Measurements from ENCODE around the gene TP53BP1. TPM values are rescaled to one million over a fixed set of nuclear protein-coding genes. Genes with fewer than 3 reads are reported as not detected.

TP53BP1 gene
- total and polyA plus RNA-seq, 11 donors, result 7.4 to 34.4 (median 27.4) TPM

DNA sequence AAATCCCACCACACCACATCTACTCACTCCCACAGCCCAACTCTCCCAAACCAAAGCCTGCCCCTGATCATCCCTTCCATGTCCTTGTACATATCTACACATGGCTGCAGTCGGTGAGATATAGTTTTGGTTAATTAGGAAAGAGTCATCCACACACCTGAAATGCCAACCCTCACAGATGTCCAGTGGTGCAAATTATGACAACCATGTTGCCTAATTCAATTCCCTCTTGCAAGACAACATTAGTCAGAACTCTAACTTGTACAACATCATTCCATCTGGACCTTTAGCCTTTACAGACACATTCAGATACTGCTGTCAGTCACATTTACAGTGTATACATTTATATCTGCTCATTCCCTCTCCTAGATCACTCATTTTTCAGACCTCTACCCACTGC is 80.9 kb downstream of the TP53BP1 start:
- 87 to 98% (median 92%) methylated on average over 1 of the region's 1 CpG for WGBS, 4 donors
- DNase-seq (no peak), ATAC-seq (no peak)
- no peak overlapping the region for H3K4me3 ChIP-seq
- H3K4me1 ChIP-seq, result no peaks in the 10 kb centered on the region
- no peaks in the 10 kb centered on the region for H3K9me3 ChIP-seq
- peaks cover 0 to 100% (median 94%) of the 10 kb centered on the region in 9 donors for H3K36me3 ChIP-seq
- TF ChIP-seq POLR2A (IDR thresholded peaks at IDR 0.05), result no peak
- no peak overlapping the region for H3K27ac ChIP-seq
- no peaks in the 10 kb centered on the region for H3K27me3 ChIP-seq
- intact Hi-C loops (cut with DNase I), result no loop called here

DNA sequence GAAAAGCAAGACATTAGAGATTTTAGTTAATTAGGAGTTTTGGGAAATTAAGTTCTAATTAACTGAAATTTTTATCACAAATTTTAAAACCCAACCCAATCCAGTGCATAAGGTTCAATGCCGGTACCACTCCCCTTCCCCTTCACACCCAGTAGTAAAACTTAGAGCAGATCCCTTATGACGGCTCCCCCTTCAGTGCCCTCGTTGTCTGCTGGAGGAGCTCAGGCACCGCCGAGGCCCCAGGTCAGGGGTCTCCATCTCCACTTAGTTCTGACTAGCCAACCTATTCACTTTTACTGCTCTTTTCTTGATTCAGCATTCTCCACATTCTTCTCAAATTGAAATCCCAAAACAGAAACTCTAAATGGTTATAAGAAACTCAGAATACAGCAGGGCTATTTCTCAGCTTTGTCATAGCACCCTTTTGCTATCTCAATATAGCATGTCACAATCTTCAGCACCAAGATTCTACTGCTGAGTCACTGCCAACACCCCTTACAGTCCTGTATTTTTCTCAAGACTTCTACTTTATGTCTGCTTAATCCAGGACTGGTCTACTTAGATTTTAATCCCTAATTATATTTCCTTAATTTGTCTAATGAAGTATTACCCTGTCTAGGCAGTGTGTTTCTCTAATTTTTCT is 82.3 kb downstream of the TP53BP1 start:
- no peaks in the 10 kb centered on the region for H3K27me3 ChIP-seq
- 87 to 95% (median 90%) methylated on average over 5 of the region's 5 CpGs for WGBS, 4 donors
- H3K9me3 ChIP-seq, result no peaks in the 10 kb centered on the region
- no peak overlapping the region for H3K4me3 ChIP-seq
- H3K4me1 ChIP-seq, result peaks cover 0 to 5% (median 0%) of the 10 kb centered on the region in 12 donors
- DNase-seq (no peak), ATAC-seq (no peak)
- no peak overlapping the region for H3K27ac ChIP-seq
- peaks cover 0 to 100% (median 93%) of the 10 kb centered on the region in 9 donors for H3K36me3 ChIP-seq
- intact Hi-C loops (cut with DNase I), result no loop called here
- no peak for TF ChIP-seq POLR2A (IDR thresholded peaks at IDR 0.05)
- TF ChIP-seq, protein P1, sequence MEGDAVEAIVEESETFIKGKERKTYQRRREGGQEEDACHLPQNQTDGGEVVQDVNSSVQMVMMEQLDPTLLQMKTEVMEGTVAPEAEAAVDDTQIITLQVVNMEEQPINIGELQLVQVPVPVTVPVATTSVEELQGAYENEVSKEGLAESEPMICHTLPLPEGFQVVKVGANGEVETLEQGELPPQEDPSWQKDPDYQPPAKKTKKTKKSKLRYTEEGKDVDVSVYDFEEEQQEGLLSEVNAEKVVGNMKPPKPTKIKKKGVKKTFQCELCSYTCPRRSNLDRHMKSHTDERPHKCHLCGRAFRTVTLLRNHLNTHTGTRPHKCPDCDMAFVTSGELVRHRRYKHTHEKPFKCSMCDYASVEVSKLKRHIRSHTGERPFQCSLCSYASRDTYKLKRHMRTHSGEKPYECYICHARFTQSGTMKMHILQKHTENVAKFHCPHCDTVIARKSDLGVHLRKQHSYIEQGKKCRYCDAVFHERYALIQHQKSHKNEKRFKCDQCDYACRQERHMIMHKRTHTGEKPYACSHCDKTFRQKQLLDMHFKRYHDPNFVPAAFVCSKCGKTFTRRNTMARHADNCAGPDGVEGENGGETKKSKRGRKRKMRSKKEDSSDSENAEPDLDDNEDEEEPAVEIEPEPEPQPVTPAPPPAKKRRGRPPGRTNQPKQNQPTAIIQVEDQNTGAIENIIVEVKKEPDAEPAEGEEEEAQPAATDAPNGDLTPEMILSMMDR (IDR thresholded peaks at IDR 0.05), result no peak

DNA sequence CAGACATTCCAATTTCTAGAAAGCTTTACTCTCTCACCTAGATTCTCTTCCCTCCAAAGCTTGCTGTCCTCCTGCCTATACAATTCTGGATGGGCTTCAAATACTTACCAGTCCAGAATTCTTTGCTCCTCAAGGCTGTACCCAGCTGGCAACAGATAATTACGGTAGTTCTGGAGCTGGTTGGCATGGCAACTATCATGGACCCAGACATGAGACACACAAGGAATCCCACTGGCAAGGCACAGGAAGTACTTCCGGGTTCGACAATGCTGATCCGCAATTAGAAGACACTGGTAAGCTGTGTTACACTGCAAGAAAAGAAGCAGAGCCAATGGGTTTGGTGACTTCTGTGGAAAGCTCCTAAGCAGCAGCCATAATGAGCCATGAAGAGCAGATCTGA is 84.2 kb downstream of the TP53BP1 start:
- no peak for DNase-seq
- Histone ChIP-seq H3K4me3 (no peak overlapping the region), H3K27ac (no peak overlapping the region), H3K36me3 (peaks cover 0 to 100% (median 94%) of the 10 kb centered on the region in 9 donors), H3K9me3 (no peaks in the 10 kb centered on the region), H3K4me1 (peaks cover 0 to 5% (median 0%) of the 10 kb centered on the region in 12 donors), H3K27me3 (no peaks in the 10 kb centered on the region)
- intact Hi-C loops (cut with DNase I), result no loop called here
- 36 to 49% (median 43%) methylated on average over 4 of the region's 4 CpGs for whole genome bisulfite sequencing, 4 donors
- TF ChIP-seq, protein P1 (IDR thresholded peaks at IDR 0.05), result no peak
- no peak for TF ChIP-seq POLR2A (IDR thresholded peaks at IDR 0.05)
- no peak for ATAC-seq

DNA sequence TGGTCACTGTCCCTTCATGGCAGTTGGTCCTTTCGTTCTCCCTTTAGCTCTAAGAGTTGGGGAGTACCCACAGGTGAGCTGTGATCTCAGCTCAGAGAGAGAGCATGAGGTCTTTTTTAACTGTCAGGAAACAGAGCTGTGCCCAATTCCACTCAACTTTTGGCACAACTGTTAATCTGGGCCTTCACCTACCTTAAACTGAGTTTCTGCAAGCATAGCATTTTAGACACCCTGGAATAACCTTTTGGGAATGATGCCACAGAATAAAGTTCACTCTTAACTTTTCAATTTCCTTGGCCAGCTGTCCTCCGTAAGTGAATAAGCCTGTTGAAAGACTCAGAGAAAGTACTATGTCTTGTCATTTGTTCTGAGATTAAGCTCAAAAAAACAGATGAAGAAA is 86.1 kb downstream of the TP53BP1 start:
- TF ChIP-seq, protein P1 (IDR thresholded peaks at IDR 0.05), result no peak
- TF ChIP-seq POLR2A (IDR thresholded peaks at IDR 0.05), result no peak
- no peak for DNase-seq
- ATAC-seq, result no peak
- Histone ChIP-seq H3K4me1 (peaks cover 0 to 5% (median 0%) of the 10 kb centered on the region in 12 donors), H3K9me3 (no peaks in the 10 kb centered on the region), H3K36me3 (peaks cover 0 to 100% (median 94%) of the 10 kb centered on the region in 9 donors), H3K27ac (no peak overlapping the region), H3K27me3 (no peaks in the 10 kb centered on the region), H3K4me3 (no peak overlapping the region)
- intact Hi-C loops (cut with DNase I), result no loop called here
- 67 to 76% (median 74%) methylated on average over 2 of the region's 2 CpGs for WGBS, 4 donors

DNA sequence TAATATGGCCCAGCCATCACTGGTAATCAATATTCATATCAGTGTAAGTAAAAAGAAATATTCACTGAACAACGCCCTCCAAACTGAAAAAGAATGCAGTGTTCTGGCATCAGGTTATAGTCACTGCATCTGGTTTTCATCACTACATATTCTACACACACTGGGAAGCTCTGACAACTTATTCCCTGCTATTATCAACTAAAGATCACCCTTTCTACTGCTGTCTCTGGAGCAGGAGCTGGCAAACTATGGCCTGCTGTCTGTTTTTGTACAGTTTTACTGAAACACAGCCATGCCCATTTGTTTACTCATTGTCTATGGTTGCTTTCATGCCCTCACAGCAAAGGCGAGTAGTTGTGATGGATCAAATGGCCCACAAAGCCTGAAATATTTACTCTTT is 86.8 kb downstream of the TP53BP1 start:
- DNase-seq (no peak), ATAC-seq (peak in 2 of 4 donors; percentile 50 to 53)
- intact Hi-C loops (cut with DNase I), result no loop called here
- TF ChIP-seq, protein P1 (IDR thresholded peaks at IDR 0.05), result no peak
- no peak for TF ChIP-seq POLR2A (IDR thresholded peaks at IDR 0.05)
- Histone ChIP-seq H3K4me3 (no peak overlapping the region), H3K27me3 (no peaks in the 10 kb centered on the region), H3K4me1 (peaks cover 0 to 5% (median 0%) of the 10 kb centered on the region in 12 donors), H3K36me3 (peaks cover 0 to 100% (median 94%) of the 10 kb centered on the region in 9 donors), H3K27ac (no peak overlapping the region), H3K9me3 (no peaks in the 10 kb centered on the region)
- 51 to 69% (median 59%) methylated on average over 2 of the region's 2 CpGs for WGBS, 4 donors

All from heart left ventricle (tissue), 16 donors.